GM21529 (cell line): ENCODE results near the gene MAP7D3.

Source experiments
- ATAC-seq: cut with Tn5 transposase; IDR thresholded peaks from one replicate; pipeline ENCODE4 v1.9.1; 2021; ENCODE audit not compliant: unreplicated experiment

The MAP7D3 gene

DNA sequence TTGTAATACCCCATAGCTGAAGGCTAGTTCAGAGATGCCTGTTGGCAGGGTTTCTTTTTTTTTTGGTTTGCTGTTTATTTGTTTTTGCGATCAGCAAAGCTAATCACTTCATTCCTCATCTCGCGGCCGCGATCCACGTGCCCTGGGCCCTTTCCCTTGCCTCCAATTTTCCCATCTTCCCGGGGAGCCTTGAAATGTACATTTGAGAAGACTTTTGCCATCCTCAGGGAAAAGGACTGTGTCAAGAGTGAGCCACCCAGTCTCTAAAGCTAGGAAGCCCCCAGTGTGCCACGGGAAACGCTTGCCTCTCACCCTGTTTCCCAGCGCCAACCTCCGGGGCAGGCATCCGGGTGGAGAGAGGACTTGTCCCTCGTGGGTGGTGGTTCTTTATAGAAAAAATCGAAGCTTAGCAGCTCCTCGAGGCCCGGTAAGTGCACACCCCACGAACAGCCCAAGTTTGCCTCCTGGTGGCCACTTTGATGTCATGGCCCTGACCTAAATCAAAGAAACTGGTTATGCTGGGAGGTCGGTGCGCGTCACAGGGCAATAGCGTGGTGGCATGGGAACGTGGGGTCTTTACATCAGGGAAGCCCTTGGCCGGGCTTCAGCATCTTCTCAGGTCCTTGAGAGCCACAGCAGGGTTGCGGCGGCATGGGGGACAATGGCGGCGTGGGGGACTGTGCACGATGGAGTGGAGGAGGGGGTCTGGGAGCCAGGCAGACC lies 42.0 kb downstream of the MAP7D3 start:
- ATAC-seq, result no peak

DNA sequence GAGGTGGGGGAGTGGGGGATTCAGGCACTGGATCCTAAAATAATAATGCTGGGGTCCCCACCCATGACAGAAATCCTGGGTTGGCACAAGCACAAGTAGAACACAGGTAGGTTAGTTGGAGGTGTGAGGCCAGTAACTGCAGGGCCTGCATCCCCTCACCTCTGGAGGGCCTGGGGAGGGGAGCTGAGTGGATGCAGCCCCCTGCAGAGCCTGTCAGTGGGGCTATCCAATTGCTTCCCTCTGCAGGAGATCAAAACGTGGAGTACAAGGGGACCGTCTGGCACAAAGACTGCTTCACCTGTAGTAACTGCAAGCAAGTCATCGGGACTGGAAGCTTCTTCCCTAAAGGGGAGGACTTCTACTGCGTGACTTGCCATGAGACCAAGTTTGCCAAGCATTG lies 43.7 kb downstream of the MAP7D3 start:
- no peak for ATAC-seq

GRCh38 chrX:136206916-136207315 lies 44.3 kb downstream of the MAP7D3 start:
- no peak for ATAC-seq

DNA sequence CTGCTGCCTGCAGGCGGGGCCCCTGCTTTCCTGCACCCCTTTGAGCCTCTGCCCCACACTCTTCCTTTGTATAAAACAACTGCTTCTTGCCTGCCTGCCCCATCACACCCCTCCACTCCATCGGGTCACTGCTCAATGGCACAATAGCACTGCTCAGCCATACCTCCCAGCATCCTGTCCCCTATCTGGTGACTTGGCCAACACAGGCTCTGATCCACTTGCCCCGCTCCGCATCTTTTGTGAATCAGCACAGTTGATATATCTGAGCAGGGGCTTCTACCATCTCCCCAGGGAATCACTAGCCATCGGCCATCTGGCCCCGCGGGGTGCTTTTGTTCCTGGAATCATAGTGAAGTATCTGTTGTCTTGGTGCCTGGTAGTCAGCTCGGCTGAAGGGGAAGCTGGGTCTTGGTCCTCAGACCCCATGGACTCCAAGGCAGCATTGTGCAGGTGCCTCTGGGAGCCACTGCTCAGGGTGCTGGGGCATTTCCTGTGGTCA lies 45.3 kb downstream of the MAP7D3 start:
- no peak for ATAC-seq

DNA sequence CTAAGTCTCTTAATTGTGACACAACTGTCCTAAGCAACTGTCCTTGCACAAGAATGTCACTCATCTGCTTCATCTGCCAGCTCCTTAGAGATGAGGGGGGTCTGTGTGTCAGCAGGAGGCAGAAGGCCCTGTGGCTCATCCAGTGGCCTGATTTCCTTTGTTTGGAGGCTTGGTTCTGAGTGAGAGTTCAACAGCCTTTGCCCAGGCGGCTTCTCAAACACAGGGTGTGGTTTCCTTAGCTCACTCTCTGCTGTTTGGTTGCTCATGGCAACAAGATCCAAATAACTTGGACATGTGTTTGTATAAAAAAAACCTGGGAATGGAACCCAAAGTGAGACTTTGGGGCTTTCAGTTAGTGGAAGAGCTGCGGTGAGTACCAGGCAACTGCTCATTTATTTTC lies 46.6 kb downstream of the MAP7D3 start:
- no peak for ATAC-seq

GRCh38 chrX:136203951-136204350 lies 47.2 kb downstream of the MAP7D3 start:
- ATAC-seq, result no peak

GRCh38 chrX:136203438-136203837 lies 47.8 kb downstream of the MAP7D3 start:
- ATAC-seq, result no peak

GRCh38 chrX:136202889-136203288 lies 48.3 kb downstream of the MAP7D3 start:
- no peak for ATAC-seq

DNA sequence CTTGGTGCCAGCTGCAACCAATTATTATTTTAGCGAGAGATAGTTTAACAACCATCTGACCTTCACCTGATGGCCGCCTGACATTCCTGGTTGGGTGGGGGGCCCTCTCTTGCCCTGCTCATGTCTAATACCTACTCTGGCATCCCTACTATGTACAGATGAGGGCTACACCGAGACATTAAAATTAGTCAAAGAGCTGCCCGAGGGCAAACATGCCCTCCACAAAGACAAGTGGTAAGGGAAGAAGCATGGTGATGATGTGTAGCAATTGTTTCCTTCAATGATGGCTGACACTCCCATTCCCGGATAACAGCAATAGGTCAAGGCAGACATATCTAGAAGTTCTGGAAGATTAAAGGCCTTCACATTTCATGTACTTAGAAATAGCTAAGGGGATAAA lies 49.6 kb downstream of the MAP7D3 start:
- no peak for ATAC-seq

GRCh38 chrX:136200466-136200865 lies 50.7 kb downstream of the MAP7D3 start:
- ATAC-seq, result peak; percentile 70

DNA sequence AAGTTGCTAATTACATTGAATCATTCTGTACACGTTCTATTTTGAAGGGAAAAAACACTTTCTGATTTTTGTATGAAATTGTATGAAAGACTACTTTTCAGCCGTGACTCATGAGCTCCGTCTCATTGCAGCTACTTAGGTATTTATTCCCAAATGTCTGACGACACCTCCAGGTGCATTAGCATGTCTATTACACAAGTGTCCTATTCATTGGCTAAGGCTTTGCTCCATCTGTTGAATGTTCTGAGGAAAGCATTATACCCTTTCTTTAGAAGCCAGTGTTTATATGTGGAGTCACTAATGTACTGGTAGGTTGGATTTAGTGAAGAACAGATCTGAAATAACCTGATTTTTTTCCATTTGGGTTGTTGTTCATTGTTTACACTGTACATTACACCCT lies 51.8 kb downstream of the MAP7D3 start:
- ATAC-seq, result no peak

- no peak for ATAC-seq
Measured at GRCh38 chrX:136198678-136199243, 52.4 kb downstream of the MAP7D3 start.

DNA sequence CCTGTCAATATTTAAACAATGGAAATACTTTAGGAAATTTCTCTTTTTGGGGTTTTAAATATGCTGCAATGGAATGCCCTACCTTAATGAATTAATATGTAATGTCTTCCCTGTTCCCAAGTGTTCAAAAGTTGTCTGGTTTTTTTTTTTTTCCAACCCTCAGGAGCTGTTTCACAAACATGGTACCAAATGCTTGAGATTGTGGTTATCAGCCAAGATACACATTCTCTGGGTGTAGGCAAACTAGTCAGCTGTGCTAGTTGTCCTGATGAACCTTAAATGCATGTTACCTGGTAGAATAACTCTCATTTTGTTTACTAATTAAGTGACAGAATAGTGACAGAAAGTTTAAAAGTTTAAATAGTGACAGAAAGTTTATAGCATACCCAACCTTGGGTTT lies 53.2 kb downstream of the MAP7D3 start:
- ATAC-seq, result no peak

DNA sequence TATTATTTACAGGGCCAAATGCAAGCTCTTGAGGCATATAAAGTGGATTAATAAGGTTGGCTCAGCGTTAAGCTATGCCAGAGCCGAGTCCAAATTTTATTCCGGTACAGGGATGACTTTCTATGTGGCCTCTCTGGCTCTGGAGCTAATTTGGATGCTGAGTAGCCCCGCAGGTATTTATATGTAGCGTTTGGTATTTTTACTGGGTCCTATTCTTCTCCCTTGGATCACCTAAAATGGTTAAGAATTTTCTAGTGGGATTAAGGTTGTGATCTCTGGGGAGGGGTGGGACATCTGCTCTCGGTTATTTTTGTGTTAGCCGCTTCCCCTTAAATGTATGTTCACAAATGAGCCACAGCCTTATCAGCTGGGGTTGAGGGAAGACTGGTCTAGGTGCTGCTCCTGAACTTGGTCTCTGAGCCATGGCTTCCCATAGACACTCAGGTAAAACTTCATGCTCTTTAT lies 54.5 kb downstream of the MAP7D3 start:
- no peak for ATAC-seq

GRCh38 chrX:136195247-136195646 lies 56.0 kb downstream of the MAP7D3 start:
- ATAC-seq, result no peak

DNA sequence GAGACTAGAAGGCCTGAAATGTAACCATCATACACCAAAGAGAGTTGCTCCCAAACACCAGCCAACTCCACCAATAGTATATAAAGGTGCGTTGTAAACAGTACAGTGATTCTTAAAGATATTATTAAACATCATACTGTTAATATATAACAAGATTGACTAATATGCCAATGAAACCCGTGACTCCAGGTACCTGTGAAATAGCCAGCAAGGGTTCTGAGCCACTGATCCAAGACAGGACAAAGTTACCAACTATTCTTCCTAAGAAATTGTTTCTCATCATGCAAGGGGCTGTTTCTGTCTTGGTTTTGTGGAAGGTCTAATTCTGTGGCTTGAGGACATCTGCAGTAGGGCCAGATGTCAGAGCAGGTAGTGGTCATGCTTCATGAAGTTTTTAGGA lies 56.7 kb downstream of the MAP7D3 start:
- ATAC-seq, result no peak

GRCh38 chrX:136193771-136194170 lies 57.4 kb downstream of the MAP7D3 start:
- no peak for ATAC-seq

DNA sequence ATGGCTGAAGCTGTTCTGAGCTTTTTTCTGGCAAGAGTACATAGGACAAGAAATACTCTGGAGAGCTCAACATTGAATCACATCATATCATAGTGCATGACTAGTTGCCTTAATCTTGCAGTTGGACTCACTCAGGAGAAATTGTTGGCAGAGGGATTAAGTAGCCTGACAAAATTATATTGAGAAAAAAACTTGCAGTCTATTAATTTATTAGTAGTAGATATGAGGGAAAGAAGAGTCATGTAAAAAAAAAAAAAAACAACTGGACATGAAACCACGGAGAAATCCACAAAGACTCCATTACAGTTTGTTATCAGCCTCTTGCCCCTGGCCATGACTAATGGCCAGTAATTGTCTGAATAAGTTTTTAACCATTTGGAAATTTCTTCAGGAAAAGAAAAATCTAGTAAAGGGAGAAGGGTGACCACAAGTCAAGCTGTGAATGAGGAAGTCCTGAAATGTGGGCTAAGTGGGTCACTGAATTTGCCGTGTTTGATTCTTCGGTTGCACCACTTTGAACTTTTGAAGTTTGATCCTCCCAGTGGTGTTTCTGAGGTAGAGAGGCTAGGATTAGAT lies 58.3 kb downstream of the MAP7D3 start:
- ATAC-seq, result no peak

DNA sequence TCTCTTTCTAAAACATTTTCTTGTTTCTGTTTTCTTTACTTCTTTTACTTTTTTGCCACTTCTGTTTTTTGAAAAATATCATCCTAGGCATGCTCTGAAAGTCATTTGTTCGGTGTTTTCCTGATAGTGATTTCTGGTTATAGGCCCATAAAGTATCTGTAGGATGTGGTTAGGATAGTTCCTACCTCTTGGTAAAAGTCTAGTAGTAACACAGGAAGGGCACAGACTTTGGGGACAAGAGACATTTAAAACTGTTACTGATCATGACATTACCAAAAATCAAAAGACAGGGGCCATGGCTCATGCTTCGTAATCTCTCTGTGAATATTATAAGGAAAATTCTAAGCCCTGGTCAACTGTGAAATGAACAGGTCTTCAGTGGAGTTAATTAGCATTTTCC lies 59.1 kb downstream of the MAP7D3 start:
- ATAC-seq, result no peak

DNA sequence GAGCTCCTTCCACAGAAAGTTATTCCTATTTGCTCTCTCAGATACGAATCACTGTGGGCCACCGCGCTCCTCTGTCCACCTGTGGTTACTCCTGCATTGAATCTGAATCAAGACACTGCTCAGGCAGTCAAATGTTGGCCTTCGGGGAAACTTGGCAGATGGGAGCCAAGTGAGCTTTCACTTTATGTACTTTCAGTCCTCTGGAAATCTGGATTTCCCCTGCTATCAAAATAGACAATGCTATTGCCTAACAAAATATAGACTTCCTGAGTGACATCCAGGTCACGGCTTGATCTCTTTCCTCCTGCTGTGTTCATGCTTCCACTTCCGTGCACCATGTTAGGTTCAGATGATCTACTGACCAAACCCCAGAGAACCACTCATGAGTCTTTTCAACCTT lies 60.0 kb downstream of the MAP7D3 start:
- ATAC-seq, result no peak

- ATAC-seq, result no peak
Measured at GRCh38 chrX:136190038-136190713, 61.0 kb downstream of the MAP7D3 start.

- ATAC-seq, result no peak
Measured at GRCh38 chrX:136189222-136189621, 62.0 kb downstream of the MAP7D3 start.
